HepG2 (cell line): ENCODE results near the gene DUS1L. TPM values are rescaled to one million over a fixed set of nuclear protein-coding genes. Genes with fewer than 3 reads are reported as not detected.

ENCODE experiments used
- BCL6 ChIP-seq: IDR thresholded peaks from 2 replicates; pipeline ENCODE4 v1.6.1; 2016; ENCODE audit warnings: missing genetic modification reagents, missing compliant biosample characterization
- CENPX ChIP-seq: sonication (generic); formaldehyde crosslinking; IDR thresholded peaks from 2 replicates; pipeline ENCODE4 v1.9.0; 2021; ENCODE audit warnings: mild to moderate bottlenecking, missing genetic modification reagents, moderate library complexity
- EHMT2 ChIP-seq: fragments of 200-600 bp; sonication (generic); IDR thresholded peaks from 2 replicates; pipeline ENCODE4 v1.7.0; 2017; ENCODE audit warnings: antibody characterized with exemption, low read depth, low read length, borderline replicate concordance
- GABPA ChIP-seq, 2 experiments: IDR thresholded peaks; 2 replicates each; pipeline ENCODE4 v1.6.1; 2011 to 2016; ENCODE audit warnings: low read depth in 2 of 2, low read length in 1 of 2, missing biosample characterization in 1 of 2, missing genetic modification characterization in 1 of 2
- HMGA1 ChIP-seq: sonication (generic); formaldehyde crosslinking; conservative IDR thresholded peaks from 2 replicates; pipeline ENCODE4 v1.4.0; 2020; ENCODE audit warnings: missing genetic modification reagents
- HOXD1 ChIP-seq: sonication (generic); formaldehyde crosslinking; IDR thresholded peaks from 2 replicates; pipeline ENCODE4 v1.5.0; 2020; ENCODE audit warnings: missing genetic modification reagents
- KLF9 ChIP-seq: IDR thresholded peaks from 2 replicates; pipeline ENCODE4 v1.6.1; 2016; ENCODE audit warnings: low read depth
- MEIS2 ChIP-seq: sonication (generic); formaldehyde crosslinking; IDR thresholded peaks from 2 replicates; pipeline ENCODE4 v1.9.0; 2021; ENCODE audit warnings: mild to moderate bottlenecking, missing genetic modification reagents
- MZF1 ChIP-seq: sonication (generic); formaldehyde crosslinking; IDR thresholded peaks from 2 replicates; pipeline ENCODE4 v1.8.1; 2023; ENCODE audit warnings: mild to moderate bottlenecking, missing genetic modification reagents, borderline replicate concordance
- NFKBIZ ChIP-seq: IDR thresholded peaks from 2 replicates; pipeline ENCODE4 v1.6.1; 2018; ENCODE audit warnings: missing genetic modification reagents, missing compliant biosample characterization
- NFRKB ChIP-seq: fragments of 450-650 bp; IDR thresholded peaks from 2 replicates; pipeline ENCODE4 v1.6.1; 2017
- NPAS2 ChIP-seq: sonication (generic); formaldehyde crosslinking; IDR thresholded peaks from 2 replicates; pipeline ENCODE4 v1.8.0; 2022; ENCODE audit warnings: mild to moderate bottlenecking, missing genetic modification reagents, borderline replicate concordance
- NR3C1 ChIP-seq: sonication (generic); formaldehyde crosslinking; IDR thresholded peaks from 2 replicates; pipeline ENCODE4 v1.4.0; 2020; ENCODE audit warnings: missing genetic modification reagents
- POLR2A ChIP-seq, 2 experiments: IDR thresholded peaks; 2 replicates each; pipeline ENCODE4 v1.6.1; 2011; ENCODE audit warnings: low read depth in 2 of 2, low read length in 2 of 2, mild to moderate bottlenecking in 1 of 2, moderate library complexity in 1 of 2; ENCODE audit not compliant: insufficient read depth in 1 of 2
- SALL2 ChIP-seq: sonication (generic); formaldehyde crosslinking; IDR thresholded peaks from 2 replicates; pipeline ENCODE4 v1.8.1; 2023; ENCODE audit warnings: mild to moderate bottlenecking, missing genetic modification reagents, inconsistent platforms
- ZNF30 ChIP-seq: sonication (generic); formaldehyde crosslinking; IDR thresholded peaks from 2 replicates; pipeline ENCODE4 v1.5.0; 2020; ENCODE audit warnings: mild to moderate bottlenecking, missing genetic modification reagents
- ZNF333 ChIP-seq: sonication (generic); formaldehyde crosslinking; IDR thresholded peaks from 2 replicates; pipeline ENCODE4 v1.4.0; 2020; ENCODE audit warnings: mild to moderate bottlenecking, missing genetic modification reagents, borderline replicate concordance
- ZNF501 ChIP-seq: sonication (generic); formaldehyde crosslinking; IDR thresholded peaks from 2 replicates; pipeline ENCODE4 v1.5.1; 2020; ENCODE audit warnings: mild to moderate bottlenecking, moderate library complexity, missing genetic modification reagents
- ZNF547 ChIP-seq: sonication (generic); formaldehyde crosslinking; IDR thresholded peaks from 2 replicates; pipeline ENCODE4 v1.5.1; 2020; ENCODE audit warnings: mild to moderate bottlenecking, missing genetic modification reagents
- ZNF556 ChIP-seq: sonication (generic); formaldehyde crosslinking; IDR thresholded peaks from 2 replicates; pipeline ENCODE4 v1.4.0; 2020; ENCODE audit warnings: mild to moderate bottlenecking, missing genetic modification reagents, borderline replicate concordance
- ZSCAN31 ChIP-seq: sonication (generic); formaldehyde crosslinking; IDR thresholded peaks from 2 replicates; pipeline ENCODE4 v1.5.0; 2020; ENCODE audit warnings: low read depth, mild to moderate bottlenecking, missing genetic modification reagents
- polyA plus RNA-seq, 8 experiments: library from polyadenylated mRNA; depleted of rRNA in 3 of 8; stranded (reverse) in 7 of 8; unstranded in 1 of 8; fragments of >200 nt; fragmentation: Illumina TruSeq in 4 of 8; extraction: Trizol in 4 of 8; gene quantifications; 2 replicates each; pipeline versions ENCODE4 v1.2.1 to v1.2.3, GENCODE V29; 2011 to 2016; ENCODE audit warnings: low read depth in 4 of 8, missing spikeins in 1 of 8, mixed read lengths in 1 of 8; ENCODE audit not compliant: insufficient read depth in 1 of 8
- total RNA-seq, 5 experiments: library from RNA; depleted of rRNA; stranded (reverse); fragments of >200 nt; fragmentation: Illumina TruSeq; extraction: Trizol; gene quantifications; 2 replicates each; pipeline ENCODE4 v1.2.3, GENCODE V29; 2016; ENCODE audit warnings: low read depth in 1 of 5
- TF ChIP-seq, protein P1 (sequence below): sonication (generic); formaldehyde crosslinking; IDR thresholded peaks from 2 replicates; pipeline ENCODE4 v1.4.0; 2020; ENCODE audit warnings: missing genetic modification reagents
- TF ChIP-seq, protein P2 (sequence below): sonication (generic); formaldehyde crosslinking; IDR thresholded peaks from 2 replicates; pipeline ENCODE4 v1.4.0; 2020; ENCODE audit warnings: missing genetic modification reagents, borderline replicate concordance
- TF ChIP-seq, protein P3 (sequence below): sonication (generic); formaldehyde crosslinking; IDR thresholded peaks from 2 replicates; pipeline ENCODE4 v1.4.0; 2020; ENCODE audit warnings: missing genetic modification reagents, borderline replicate concordance
- TF ChIP-seq, protein P4 (sequence below): sonication (generic); formaldehyde crosslinking; IDR thresholded peaks from 2 replicates; pipeline ENCODE4 v1.9.0; 2022; ENCODE audit warnings: low read depth, missing genetic modification reagents

Gene DUS1L
- total and polyA plus RNA-seq, 2 of the 13 experiments (the other 11 are each of a cell fraction or from before 2014, with no cell fraction given) = 81.0 to 109 TPM

DNA sequence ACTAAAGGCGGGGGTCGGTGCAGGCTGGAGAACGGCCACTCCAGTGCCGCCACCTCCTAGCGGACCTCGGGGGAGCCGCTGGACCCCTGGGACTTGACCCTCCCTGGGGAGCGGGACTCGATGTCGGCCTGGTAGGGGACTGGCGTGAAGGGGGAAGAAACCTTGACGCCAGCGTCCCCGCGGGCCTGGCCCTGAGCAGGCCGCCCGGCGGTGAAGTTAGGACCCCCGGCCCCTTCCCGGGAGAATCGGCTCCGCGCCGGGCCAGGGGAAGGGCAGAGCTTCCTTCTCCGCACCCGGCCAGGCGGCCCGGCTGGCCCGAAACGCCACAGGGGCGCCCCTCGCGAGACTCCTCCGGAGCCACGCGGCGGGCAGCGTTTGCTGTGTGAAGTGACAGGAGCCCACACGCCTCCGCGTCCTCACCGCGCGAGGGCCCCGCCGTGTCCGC lies 389 bp downstream of the DUS1L start (continued):
- TF ChIP-seq ZSCAN31 (CRISPR knock-in tag) (no peak; the same call in 1 of the 2 replicates), NFRKB (no peak), MEIS2 (CRISPR knock-in tag) (peak; percentile 10), ZNF501 (CRISPR knock-in tag) (no peak), ZNF333 (CRISPR knock-in tag) (no peak), ZNF556 (CRISPR knock-in tag) (no peak), HOXD1 (CRISPR knock-in tag) (no peak), NPAS2 (CRISPR knock-in tag) (no peak), HMGA1 (CRISPR knock-in tag) (no peak), NFKBIZ (no peak; the same call in 1 of the 2 replicates), EHMT2 (no peak), MZF1 (CRISPR knock-in tag) (no peak), CENPX (CRISPR knock-in tag) (no peak), BCL6 (CRISPR knock-in tag) (no peak), POLR2A (IDR thresholded peaks at IDR 0.05; ENCODE audit: insufficient read depth in 1 of 2, low read depth in 2 of 2, low read length in 2 of 2) (no peak; a peak in 1 of 4 replicates), ZNF30 (no peak), KLF9 (CRISPR knock-in tag) (no peak), ZNF547 (CRISPR knock-in tag) (no peak), NR3C1 (CRISPR knock-in tag) (no peak), GABPA (IDR thresholded peaks at IDR 0.05; ENCODE audit: low read depth, low read length) (no peak), GABPA (CRISPR knock-in tag; IDR thresholded peaks at IDR 0.05; ENCODE audit: low read depth) (no peak), SALL2 (CRISPR knock-in tag) (no peak)
- TF ChIP-seq, protein P1, sequence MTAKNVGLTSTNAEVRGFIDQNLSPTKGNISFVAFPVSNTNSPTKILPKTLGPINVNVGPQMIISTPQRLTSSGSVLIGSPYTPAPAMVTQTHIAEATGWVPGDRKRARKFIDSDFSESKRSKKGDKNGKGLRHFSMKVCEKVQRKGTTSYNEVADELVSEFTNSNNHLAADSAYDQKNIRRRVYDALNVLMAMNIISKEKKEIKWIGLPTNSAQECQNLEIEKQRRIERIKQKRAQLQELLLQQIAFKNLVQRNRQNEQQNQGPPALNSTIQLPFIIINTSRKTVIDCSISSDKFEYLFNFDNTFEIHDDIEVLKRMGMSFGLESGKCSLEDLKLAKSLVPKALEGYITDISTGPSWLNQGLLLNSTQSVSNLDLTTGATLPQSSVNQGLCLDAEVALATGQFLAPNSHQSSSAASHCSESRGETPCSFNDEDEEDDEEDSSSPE (CRISPR knock-in tag) = 0 out of 2 replicates have a peak, but pooled peaks have one; percentile 6
- TF ChIP-seq, protein P2, sequence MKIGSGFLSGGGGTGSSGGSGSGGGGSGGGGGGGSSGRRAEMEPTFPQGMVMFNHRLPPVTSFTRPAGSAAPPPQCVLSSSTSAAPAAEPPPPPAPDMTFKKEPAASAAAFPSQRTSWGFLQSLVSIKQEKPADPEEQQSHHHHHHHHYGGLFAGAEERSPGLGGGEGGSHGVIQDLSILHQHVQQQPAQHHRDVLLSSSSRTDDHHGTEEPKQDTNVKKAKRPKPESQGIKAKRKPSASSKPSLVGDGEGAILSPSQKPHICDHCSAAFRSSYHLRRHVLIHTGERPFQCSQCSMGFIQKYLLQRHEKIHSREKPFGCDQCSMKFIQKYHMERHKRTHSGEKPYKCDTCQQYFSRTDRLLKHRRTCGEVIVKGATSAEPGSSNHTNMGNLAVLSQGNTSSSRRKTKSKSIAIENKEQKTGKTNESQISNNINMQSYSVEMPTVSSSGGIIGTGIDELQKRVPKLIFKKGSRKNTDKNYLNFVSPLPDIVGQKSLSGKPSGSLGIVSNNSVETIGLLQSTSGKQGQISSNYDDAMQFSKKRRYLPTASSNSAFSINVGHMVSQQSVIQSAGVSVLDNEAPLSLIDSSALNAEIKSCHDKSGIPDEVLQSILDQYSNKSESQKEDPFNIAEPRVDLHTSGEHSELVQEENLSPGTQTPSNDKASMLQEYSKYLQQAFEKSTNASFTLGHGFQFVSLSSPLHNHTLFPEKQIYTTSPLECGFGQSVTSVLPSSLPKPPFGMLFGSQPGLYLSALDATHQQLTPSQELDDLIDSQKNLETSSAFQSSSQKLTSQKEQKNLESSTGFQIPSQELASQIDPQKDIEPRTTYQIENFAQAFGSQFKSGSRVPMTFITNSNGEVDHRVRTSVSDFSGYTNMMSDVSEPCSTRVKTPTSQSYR (CRISPR knock-in tag) = no peak
- TF ChIP-seq, protein P3, sequence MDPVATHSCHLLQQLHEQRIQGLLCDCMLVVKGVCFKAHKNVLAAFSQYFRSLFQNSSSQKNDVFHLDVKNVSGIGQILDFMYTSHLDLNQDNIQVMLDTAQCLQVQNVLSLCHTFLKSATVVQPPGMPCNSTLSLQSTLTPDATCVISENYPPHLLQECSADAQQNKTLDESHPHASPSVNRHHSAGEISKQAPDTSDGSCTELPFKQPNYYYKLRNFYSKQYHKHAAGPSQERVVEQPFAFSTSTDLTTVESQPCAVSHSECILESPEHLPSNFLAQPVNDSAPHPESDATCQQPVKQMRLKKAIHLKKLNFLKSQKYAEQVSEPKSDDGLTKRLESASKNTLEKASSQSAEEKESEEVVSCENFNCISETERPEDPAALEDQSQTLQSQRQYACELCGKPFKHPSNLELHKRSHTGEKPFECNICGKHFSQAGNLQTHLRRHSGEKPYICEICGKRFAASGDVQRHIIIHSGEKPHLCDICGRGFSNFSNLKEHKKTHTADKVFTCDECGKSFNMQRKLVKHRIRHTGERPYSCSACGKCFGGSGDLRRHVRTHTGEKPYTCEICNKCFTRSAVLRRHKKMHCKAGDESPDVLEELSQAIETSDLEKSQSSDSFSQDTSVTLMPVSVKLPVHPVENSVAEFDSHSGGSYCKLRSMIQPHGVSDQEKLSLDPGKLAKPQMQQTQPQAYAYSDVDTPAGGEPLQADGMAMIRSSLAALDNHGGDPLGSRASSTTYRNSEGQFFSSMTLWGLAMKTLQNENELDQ (CRISPR knock-in tag) = no peak
- TF ChIP-seq, protein P4, sequence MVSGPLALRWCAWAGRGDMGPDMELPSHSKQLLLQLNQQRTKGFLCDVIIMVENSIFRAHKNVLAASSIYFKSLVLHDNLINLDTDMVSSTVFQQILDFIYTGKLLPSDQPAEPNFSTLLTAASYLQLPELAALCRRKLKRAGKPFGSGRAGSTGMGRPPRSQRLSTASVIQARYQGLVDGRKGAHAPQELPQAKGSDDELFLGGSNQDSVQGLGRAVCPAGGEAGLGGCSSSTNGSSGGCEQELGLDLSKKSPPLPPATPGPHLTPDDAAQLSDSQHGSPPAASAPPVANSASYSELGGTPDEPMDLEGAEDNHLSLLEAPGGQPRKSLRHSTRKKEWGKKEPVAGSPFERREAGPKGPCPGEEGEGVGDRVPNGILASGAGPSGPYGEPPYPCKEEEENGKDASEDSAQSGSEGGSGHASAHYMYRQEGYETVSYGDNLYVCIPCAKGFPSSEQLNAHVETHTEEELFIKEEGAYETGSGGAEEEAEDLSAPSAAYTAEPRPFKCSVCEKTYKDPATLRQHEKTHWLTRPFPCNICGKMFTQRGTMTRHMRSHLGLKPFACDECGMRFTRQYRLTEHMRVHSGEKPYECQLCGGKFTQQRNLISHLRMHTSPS = no peak
